ENCODE measurements around the gene INHBC. TPM values are rescaled to one million over a fixed set of nuclear protein-coding genes. Genes with fewer than 3 reads are reported as not detected.
"Not testable (repeated sequence)": the region's sequence is repeated elsewhere in the genome, so short reads cannot be mapped to it uniquely, and the experiment has no call there.

Gene INHBC, protein sequence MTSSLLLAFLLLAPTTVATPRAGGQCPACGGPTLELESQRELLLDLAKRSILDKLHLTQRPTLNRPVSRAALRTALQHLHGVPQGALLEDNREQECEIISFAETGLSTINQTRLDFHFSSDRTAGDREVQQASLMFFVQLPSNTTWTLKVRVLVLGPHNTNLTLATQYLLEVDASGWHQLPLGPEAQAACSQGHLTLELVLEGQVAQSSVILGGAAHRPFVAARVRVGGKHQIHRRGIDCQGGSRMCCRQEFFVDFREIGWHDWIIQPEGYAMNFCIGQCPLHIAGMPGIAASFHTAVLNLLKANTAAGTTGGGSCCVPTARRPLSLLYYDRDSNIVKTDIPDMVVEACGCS
- not detected in 2 replicates for total RNA-seq (2014; rRNA removed)
- polyA plus RNA-seq (2012) = not detected

DNA sequence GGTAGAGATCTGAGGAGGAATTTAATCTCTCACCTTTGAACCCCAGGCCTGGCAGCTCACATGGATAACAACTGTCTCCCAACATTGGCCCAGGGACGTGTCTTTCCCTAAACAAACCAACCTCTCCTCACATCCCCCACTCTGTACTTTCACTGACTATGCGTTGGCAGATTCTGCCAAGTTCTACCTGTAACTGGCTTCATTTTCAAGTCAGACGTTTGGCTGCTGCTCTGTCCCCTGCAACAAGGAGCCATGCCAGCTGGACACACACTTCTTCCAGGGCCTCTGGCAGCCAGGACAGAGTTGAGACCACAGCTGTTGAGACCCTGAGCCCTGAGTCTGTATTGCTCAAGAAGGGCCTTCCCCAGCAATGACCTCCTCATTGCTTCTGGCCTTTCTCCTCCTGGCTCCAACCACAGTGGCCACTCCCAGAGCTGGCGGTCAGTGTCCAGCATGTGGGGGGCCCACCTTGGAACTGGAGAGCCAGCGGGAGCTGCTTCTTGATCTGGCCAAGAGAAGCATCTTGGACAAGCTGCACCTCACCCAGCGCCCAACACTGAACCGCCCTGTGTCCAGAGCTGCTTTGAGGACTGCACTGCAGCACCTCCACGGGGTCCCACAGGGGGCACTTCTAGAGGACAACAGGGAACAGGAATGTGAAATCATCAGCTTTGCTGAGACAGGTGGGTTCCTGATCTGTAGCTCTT is at the start of gene INHBC:
TSS of gene INHBC (plus strand) at position 268 of the 707 bp plus-strand sequence. CDS start at position 371, 103 bp downstream.
- DNase-seq (ENCODE audit: low read depth) = no peak

DNA sequence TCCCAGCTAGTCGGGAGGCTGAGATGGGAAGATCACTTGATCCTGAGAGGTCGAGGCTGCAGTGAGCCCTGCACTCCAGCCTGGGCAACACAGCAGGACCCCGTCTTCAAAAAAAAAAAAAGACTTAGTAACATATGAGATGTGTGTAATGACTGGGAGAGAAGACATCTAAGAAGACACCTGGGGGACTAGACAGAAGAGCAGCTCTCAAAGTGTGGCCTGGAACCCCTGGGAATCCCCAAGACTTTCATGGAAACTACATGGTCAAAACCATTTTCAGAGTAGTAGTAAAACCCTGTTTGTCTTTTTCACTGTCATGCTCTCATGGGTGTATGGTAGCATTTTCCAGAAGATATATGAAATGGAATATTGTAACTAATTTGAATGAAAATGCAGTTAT is 49.0 kb upstream of the INHBC start:
- DNase-seq (ENCODE audit: low read depth) = no peak

DNA sequence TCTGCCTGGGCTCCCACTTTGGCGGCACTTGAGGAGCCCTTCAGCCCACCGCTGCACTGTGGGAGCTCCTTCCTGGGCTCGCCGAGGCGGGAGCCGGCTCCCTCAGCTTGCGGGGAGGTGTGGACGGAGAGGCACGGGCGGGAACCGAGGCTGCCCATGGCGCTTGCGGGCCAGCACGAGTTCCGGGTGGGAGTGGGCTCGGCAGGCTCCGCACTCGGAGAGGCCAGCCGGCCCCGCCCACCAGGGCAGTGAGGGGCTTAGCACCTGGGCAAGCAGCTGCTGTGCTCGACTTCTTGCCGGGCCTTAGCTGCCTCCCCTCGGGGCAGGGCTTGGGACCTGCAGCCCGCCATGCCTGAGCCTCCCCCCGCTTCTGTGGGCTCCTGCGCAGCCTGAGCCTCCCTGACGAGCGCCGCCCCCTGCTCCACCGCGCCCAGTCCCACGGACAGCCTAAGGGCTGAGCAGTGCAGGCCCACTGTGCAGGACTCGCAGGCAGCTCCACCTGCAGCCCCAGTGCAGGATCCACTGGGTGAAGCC is 48.3 kb upstream of the INHBC start:
- DNase-seq (ENCODE audit: low read depth) = no peak

DNA sequence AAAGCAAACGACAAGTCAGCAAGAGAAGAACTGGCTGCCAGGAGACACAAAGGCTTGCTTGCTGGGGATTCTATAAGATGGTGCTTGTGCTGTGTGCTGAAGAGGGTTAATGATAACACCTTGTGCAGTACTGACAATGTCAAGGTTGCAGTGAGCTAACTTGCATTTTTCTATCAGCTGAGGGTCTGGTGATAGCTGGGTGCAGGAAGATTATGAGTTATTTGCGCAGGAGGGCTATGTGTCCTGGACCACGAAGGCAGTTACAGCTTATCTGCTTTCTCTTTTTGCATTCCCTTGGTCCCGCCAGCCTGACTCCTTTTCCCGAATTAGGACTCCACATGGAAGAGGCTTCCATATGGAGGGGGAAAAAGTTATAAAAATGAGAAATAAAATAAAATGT is 46.2 kb upstream of the INHBC start:
- no peak for DNase-seq (ENCODE audit: low read depth)

DNA sequence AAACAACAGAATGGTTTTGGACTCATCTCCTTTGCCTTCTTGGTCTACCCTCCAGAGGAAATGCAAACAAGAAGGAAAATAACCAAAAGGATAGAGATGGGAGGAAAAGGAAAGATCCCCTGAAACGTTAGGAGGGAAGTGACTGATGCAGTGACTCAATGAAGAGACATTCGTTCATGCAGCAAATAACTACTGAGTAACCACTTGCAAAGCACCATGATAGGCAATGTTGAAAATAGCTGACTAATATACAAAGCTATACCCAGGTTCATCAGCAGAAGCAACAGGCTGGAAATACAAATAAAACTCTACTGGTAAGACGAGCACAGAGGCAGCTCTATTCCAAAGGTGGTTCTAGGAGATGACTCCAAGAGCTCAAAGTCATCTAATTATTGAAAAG is 45.6 kb upstream of the INHBC start:
- peak; percentile 87 for DNase-seq (ENCODE audit: low read depth)

DNA sequence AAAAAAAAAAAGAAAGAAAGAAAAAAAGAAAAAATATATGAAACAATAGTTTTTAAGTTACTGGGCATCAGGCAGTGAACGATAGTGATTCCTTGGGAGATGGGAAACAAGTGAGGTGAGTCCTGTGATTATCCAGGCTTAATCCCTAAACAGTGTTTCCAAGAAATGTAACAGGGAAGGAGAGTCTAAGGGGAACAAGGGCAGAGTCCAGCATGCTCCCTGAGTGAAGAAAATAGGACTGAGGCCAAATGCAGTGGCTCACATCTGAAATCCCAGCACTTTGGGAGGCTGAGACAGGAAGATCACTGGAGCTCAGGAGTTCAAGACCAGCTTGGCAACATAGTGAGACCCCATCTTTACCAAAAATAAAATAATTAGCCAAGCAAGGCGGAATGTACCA is 44.4 kb upstream of the INHBC start:
- DNase-seq (ENCODE audit: low read depth) = no peak

DNA sequence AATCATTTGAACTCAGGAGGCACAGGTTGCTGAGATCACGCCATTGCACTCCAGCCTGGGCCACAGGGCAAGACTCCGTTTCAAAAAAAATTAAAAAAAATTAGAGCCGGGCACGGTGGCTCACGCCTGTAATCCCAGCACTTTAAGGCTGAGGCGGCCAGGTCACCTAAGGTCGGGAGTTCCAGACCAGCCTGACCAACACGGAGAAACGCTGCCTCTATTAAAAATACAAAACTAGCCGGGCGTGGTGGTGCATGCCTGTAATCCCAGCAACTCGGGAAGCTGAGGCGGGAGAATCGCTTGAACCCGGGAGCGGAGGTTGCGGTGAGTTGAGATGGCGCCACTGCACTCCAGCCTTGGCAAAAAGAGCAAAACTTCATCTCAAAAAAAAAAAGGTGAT is 39.5 kb upstream of the INHBC start:
- no peak for DNase-seq (ENCODE audit: low read depth)

DNA sequence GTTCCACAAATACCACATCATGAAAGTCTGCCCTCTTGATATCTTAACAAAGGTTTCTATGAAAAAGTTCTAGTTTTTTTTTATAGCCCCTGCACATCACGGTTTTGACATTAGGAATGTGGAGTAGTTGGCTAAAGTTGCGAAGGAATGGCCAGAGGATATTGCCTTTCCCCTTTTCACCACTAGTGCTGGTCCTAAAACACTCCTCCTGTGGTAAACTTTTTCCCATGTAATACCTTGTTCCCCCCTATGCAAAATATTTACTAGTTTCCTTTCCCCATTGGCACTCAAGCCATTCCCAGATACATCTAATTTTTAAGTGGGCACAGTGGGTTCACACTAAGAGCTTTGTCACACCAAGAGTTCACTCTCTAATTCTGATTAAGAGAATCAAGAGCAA is 37.1 kb upstream of the INHBC start:
- DNase-seq (ENCODE audit: low read depth) = no peak

DNA sequence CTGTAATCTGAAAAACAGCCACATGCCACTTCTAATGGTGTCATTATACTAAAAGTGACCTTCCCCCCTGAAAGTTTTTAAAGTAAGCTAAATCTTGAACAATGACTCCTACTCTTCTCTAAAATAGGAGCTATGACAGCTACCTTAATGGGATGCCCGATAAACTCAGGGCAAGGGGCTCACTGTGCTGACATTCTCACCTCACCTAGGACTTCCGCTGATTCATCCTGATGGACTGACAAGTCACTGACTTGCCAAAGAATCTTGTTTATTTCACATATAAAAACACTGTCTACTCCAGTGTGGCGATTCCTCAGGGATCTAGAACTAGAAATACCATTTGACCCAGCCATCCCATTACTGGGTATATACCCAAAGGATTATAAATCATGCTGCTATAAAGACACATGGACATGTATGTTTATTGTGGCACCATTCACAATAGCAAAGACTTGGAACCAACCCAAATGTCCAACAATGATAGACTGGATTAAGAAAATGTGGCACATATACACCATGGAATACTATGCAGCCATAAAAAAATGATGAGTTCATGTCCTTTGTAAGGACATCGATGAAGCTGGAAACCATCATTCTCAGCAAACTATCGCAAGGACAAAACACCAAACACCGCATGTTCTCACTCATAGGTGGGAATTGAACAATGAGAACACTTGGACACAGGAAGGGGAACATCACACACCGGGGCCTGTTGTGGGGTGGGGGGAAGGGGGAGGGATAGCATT is 34.7 kb upstream of the INHBC start:
- not testable (repeated sequence) for DNase-seq (ENCODE audit: low read depth)

DNA sequence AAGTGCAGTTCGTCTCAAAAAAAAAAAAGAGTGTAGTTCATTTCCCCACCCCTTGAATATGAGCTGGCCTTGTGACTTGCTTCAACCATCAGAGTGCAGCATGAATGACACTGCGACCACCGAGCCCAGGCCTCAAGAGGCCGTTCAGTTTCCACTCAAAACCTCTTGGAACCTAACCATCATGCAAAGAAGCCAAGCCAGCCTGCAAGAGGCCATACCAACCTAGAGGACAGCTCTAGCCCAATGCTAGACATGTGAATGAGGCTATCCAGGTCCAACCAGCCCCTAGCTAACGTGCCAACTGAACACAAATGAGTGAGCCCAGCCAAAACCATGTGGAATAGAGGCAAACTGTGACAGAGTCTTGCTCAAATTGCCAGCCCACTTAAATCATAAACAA is 33.4 kb upstream of the INHBC start:
- DNase-seq (ENCODE audit: low read depth) = no peak

DNA sequence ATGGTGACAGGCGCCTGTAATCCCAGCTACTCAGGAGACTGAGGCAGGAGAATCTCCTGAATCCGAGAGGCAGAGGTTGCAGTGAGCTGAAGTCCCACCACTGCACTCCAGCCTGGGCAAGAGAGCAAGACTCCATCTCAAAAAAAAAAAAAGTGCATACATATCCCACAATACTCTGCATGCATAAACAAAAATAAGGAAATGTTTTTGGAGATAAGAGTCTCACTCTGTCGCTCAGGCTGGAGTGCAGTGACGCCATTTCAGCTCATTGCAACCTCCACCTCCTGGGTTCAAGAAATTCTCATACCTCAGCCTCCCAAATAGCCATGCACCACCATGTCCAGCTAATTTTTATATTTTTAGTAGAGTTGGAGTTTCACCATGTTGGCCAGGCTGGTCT is 32.4 kb upstream of the INHBC start:
- DNase-seq (ENCODE audit: low read depth) = not testable (repeated sequence)

DNA sequence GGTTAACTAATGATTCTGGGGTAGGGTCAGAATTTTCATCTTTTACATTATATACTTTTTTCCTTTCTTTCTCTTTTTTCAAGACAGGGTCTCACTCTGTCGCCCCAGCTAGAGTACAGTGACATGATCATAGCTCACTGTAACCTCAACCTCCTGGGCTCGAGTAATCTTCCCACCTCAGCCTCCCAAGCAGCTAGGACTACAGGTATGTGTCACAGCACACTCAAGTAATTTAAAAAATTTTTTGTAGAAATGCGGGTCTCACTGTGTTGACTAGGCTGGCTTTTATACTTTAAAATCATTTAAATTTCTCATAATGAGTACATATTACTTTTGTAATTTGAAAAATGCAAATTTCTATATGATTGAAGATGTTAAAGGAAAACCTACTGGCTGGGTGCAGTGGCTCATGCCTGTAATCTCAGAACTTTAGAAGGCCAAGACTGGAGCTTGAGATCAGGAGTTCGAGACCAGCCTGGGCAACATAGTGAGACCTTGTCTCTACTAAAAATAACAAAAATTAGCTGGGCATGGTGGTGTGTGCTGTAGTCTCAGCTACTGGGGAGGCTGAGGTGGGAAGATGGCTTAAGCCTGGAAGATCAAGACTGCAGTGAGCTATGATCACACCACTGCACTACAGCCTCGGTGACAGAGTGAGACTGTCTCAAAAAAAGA is 29.5 kb upstream of the INHBC start:
- DNase-seq (ENCODE audit: low read depth) = no peak

DNA sequence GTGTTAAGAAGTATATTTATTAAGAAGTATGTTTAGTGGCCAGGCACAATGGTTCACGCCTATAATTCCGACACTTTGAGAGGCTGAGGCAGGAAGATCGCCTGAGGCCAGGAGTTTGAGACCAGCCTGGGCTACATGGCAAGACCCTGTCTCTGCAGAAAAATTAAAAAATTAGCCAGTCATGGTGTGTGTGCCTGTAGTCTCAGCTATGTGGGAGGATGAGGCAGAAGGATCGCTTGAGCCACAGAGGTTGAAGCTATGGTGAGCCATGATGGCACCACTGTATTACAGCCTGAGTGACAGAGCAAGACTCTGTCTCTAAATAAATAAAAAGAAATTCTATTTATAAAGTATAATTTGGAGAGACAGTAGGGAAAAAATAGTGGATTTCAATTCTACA is 24.1 kb upstream of the INHBC start:
- no peak for DNase-seq (ENCODE audit: low read depth)

DNA sequence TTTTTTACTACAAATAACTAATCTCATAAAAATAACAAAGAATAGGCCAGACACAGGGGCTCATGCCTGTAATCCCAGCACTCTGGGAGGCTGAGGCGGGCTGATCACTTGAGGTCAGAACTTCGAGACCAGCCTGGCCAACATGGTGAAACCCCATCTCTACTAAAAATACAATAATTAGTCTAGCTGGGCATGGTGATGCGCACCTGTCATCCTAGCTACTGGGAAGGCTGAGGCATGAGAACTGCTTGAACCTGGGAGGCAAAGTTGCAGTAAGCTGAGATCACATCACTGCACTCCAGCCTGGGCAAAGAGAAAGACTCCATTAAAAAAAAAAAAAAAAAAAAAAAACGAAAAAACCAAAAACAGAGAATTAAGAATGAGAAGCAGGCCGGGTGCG is 20.4 kb upstream of the INHBC start:
- not testable (repeated sequence) for DNase-seq (ENCODE audit: low read depth)

DNA sequence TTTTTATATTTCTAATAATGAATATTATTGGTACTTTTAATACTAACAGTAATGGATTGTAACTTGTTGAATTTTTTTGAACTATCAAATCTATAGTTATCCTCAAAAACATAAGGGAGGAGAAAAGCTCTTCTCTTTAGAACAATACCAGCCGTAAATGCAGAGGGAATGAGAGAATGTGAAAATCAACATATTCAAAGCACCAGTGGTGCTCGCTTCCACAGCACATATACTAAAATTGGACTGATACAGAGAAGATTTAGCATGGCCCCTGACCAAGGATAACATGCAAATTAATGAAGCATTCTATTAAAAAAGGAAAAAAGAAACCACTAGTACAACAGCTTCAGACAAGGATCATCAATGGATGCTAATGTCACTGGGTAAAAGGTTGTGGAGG is 19.5 kb upstream of the INHBC start:
- no peak for DNase-seq (ENCODE audit: low read depth)

DNA sequence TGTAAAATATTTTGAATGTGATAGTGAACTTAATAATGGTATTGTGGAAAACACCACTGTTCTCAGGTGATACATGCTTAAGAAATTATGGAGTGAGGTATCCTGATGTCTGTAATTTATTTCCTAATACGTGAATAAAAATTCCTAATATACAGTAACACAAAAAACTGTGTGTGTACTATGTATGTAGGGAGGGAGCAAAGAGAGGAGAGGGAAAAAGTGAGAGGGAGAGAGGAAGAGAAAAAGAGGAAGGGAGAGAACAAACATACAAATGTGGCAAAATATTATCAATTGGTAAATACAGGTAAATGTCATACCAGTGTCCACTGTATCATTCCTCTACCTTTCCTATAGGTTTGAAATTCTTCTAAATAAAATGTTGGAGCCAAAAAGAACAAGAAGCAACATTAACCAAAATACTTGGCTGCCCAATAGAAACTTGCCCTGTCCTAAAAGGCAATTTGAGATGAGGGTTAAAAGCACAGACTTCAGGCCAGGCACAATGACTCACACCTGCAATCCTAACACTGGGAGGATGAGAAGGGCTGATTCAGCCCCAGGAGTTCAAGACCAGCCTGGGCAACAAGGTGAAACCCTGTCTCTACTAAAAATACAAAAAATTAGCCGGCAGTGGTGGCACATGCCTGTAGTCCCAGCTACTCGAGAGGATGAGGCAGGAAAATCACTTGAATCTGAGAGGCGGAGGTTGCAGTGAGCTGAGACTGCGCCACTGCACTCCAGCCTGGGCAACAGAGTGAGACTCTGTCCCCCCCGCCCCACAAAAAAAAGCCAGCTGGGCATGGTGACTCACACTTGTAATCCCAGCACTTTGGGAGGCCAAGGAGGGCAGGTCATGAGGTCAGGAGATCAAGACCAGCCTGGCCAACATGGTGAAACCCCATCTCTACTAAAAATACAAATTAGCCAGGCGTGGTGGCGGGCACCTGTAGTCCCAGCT is 18.3 kb upstream of the INHBC start:
- peak; percentile 47 for DNase-seq (ENCODE audit: low read depth)

DNA sequence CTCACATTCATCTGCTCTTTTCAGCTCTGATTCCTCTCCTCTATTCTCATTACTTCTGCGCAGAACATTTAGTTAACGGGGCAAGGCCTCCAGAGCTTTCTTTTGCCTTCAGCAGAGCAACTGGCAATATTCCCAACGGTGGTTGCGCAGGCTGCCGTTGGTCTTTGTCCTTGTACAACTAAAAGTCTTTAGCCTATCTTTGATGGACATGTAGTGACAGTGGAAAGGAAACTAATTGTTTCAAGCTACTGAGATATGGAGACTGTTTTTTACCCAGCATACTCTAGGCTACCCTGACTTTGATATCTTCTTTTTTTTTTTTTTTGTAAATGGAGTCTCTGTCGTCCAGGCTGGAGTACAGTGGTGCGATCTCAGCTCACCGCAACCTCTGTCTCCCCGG is 16.3 kb upstream of the INHBC start:
- DNase-seq (ENCODE audit: low read depth) = no peak

DNA sequence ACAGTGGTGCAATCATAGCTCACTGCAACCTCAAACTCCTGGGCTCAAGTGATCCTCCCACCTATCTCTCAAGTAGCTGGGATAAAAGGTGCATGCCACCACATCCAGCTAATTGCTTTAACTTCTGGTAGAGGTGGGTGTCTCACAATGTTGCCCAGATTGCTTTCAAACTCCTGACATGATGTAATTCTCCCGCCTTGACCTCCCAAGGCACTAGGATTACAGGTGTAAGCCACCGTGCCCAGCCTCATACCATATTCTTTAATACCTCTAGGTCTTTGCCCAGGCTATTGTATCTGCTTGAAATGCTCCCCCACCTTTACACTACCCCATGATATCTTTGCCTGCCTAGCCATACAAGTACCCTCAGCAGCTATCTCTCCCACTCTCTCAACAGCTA is 15.1 kb upstream of the INHBC start:
- no peak for DNase-seq (ENCODE audit: low read depth)

DNA sequence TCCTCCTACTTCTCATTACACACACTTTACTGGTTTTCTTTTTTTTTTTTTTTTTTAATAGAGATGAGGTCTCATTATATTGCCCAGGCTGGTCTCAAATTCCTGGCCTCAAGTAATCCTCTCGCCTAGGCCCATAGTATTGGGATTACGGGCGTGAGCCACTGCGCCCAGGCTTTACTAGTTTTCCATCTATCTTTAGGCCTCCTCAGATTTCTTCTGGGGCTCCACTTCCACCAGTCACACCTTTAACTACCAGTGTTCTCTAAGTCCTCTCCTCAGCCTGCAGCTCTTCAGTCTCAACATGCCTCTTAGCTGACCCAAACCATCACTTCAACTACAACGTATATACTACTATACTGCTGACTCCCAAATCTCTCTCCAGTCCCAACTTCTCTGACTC is 14.1 kb upstream of the INHBC start:
- DNase-seq (ENCODE audit: low read depth) = no peak

DNA sequence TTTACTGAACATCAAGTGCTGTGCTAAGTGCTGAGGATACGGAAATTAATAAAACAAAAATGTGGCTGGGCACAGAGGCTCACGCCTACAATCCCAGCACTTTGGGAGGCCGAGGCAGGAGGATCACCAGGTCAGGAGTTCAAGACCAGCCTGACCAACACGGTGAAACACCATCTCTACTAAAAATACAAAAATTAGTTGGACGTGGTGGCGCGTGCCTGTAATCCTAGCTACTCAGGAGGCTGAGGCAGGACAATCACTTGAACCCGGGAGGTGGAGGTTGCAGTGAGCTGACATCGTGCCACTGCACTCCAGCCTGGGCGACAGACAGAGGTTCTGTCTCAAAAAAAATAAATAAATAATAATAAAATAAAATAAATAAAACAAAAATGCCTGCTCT is 7.6 kb upstream of the INHBC start:
- not testable (repeated sequence) for DNase-seq (ENCODE audit: low read depth)
